Right lobe of liver (tissue), 6 donors: ENCODE measurements around the gene CDKN2A. TPM values are rescaled to one million over a fixed set of nuclear protein-coding genes. Genes with fewer than 3 reads are reported as not detected.
A peak's percentile ranks its signal among the peaks of the same experiment; 100 is the strongest.

ENCODE experiments used
- ATAC-seq, 4 donors: fragments of 200-7000 bp; cut with Tn5 transposase; one replicate each; pipeline ENCODE4 v1.9.1; 2020; ENCODE audit warnings: mild to moderate bottlenecking in 4 of 4, moderate library complexity in 4 of 4
- DNase-seq, 3 donors: peaks; one replicate each; pipeline ENCODE4 v3.0.0-alpha.2; 2020
- H3K27ac ChIP-seq, 3 donors: fragments of 200-600 bp; one replicate each; pipeline ENCODE4 v1.8.0; 2022
- H3K27me3 ChIP-seq, 2 donors: fragments of 200-600 bp; one replicate each; pipeline ENCODE4 v1.8.0; 2022
- H3K36me3 ChIP-seq, 4 donors: fragments of 200-600 bp; sonication (generic) in 1 of 4; one replicate each; pipeline versions ENCODE4 v1.5.1 to v1.8.0; 2017 to 2022; ENCODE audit warnings: control low read depth in 1 of 4
- H3K4me1 ChIP-seq, 4 donors: fragments of 200-600 bp; sonication (generic) in 1 of 4; one replicate each; pipeline versions ENCODE4 v1.5.1 to v1.8.0; 2017 to 2022; ENCODE audit warnings: control low read depth in 1 of 4
- H3K4me3 ChIP-seq, 3 donors: fragments of 200-600 bp; one replicate each; pipeline ENCODE4 v1.8.0; 2022
- H3K9me3 ChIP-seq, 4 donors: fragments of 200-600 bp; sonication (generic) in 1 of 4; one replicate each; pipeline versions ENCODE4 v1.5.1 to v1.8.0; 2017 to 2022; ENCODE audit warnings: control low read depth in 1 of 4
- CTCF ChIP-seq, 4 donors: fragments of 200-600 bp in 3 of 4; fragments of 450-650 bp in 1 of 4; IDR thresholded peaks; one replicate each; pipeline versions ENCODE4 v1.5.1 to v1.8.0; 2016 to 2022; ENCODE audit warnings: antibody characterized with exemption in 4 of 4, mild to moderate bottlenecking in 2 of 4
- POLR2A ChIP-seq: fragments of 450-650 bp; IDR thresholded peaks from one replicate; pipeline ENCODE4 v1.6.1; 2017; ENCODE audit warnings: antibody characterized with exemption, mild to moderate bottlenecking
- WGBS: methylation state at CpG from one replicate; pipeline ENCODE4 v1.1.6; 2018; ENCODE audit warnings: low coverage, low lambda C conversion rate; ENCODE audit not compliant: insufficient coverage; ENCODE audit errors: missing lambda C conversion rate; 5-methylcytosine and 5-hydroxymethylcytosine counted together
- intact Hi-C, 2 donors: fragments of 100-400 bp; cut with DNase I; formaldehyde crosslinking; loops; one replicate each; pipeline versions ENCODE4 v1.11.2 to v1.14.1; 2022
- total RNA-seq, 6 experiments: library from RNA; depleted of rRNA in 2 of 6; stranded (reverse); fragments of >200 nt in 2 of 6; fragmentation: NEBNext Ultra II Directional in 3 of 6; extraction: Animal tissue kit (Norgen Biotek cat#: 25700) in 3 of 6; gene quantifications; one replicate each; pipeline versions ENCODE4 v1.1.0 to v1.2.4, GENCODE V29; 2016 to 2023
- donor health status: DM: no; HTN: yes; CAD: no.
- donor health status: DM: no; HTN: no; CAD: no.
- donor health status: DM: no; HTN: no; CAD: no.
- donor health status: DM: no; HTN: yes; CAD: no.
- donor health status: DM: no; HTN: yes; CAD: no.

The CDKN2A gene
- total RNA-seq, 6 experiments from 2014 or later, result 0.30 to 1.4 (median 1.2) TPM; not detected in 1

DNA sequence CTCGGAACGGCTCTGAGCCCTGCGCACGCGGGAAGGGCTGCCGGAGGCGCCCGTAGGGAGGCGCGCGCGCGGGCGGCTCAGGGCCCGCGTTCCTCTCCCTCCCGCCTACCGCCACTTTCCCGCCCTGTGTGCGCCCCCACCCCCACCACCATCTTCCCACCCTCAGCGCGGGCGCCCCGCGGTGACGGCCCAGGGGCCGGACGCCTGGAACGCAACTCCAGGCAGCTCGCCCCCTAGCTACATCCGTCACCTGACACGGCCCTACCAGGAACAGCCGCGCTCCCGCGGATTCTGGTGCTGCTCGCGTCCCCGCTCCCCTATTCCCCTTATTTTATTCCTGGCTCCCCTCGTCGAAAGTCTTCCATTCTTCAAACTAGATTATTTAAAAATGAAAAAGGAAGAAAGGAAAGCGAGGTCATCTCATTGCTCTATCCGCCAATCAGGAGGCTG is 389 bp upstream of the CDKN2A start, which contains the start of gene CDKN2B-AS1:
TSS of gene CDKN2B-AS1 (plus strand) at position 236 of the 450 bp plus-strand sequence.
- peaks cover 0 to 4% (median 0%) of the 10 kb centered on the region in 4 donors for H3K4me1 ChIP-seq
- H3K4me3 ChIP-seq, result peak within 1 kb of the TSS; percentile 74 to 91 (median 84)
- DNase-seq (peak in 2 of 3 donors; percentile 71 to 74), ATAC-seq (peak; percentile 63 to 72 (median 66))
- TF ChIP-seq POLR2A, result no peak
- peak in 1 of 4 donors; percentile 10 for TF ChIP-seq CTCF (IDR thresholded peaks at IDR 0.05)
- WGBS, result 1% methylated on average over 14 of the region's 43 CpGs
- H3K27me3 ChIP-seq, result peaks cover 0 to 7% of the 10 kb centered on the region in 2 donors
- H3K36me3 ChIP-seq, result no peaks in the 10 kb centered on the region
- intact Hi-C loops, result no loop called here
- H3K9me3 ChIP-seq, result no peaks in the 10 kb centered on the region
- H3K27ac ChIP-seq, result peak within 1 kb of the TSS; percentile 61 to 77 (median 62)

- intact Hi-C loops, result no loop called here
- Histone ChIP-seq H3K9me3 (no peaks in the 10 kb centered on the region), H3K27ac (no peak overlapping the region), H3K36me3 (no peaks in the 10 kb centered on the region), H3K4me1 (peaks cover 0 to 4% (median 0%) of the 10 kb centered on the region in 4 donors), H3K4me3 (no peak overlapping the region), H3K27me3 (peaks cover 0 to 11% of the 10 kb centered on the region in 2 donors)
- DNase-seq, result no peak
- 87% methylated on average over 4 of the region's 4 CpGs for WGBS
- no peak for TF ChIP-seq POLR2A
- no peak for TF ChIP-seq CTCF (IDR thresholded peaks at IDR 0.05)
- no peak for ATAC-seq
These were observed 1.2 kb downstream of the CDKN2A start for GRCh38 chr9:21993007-21993406.

DNA sequence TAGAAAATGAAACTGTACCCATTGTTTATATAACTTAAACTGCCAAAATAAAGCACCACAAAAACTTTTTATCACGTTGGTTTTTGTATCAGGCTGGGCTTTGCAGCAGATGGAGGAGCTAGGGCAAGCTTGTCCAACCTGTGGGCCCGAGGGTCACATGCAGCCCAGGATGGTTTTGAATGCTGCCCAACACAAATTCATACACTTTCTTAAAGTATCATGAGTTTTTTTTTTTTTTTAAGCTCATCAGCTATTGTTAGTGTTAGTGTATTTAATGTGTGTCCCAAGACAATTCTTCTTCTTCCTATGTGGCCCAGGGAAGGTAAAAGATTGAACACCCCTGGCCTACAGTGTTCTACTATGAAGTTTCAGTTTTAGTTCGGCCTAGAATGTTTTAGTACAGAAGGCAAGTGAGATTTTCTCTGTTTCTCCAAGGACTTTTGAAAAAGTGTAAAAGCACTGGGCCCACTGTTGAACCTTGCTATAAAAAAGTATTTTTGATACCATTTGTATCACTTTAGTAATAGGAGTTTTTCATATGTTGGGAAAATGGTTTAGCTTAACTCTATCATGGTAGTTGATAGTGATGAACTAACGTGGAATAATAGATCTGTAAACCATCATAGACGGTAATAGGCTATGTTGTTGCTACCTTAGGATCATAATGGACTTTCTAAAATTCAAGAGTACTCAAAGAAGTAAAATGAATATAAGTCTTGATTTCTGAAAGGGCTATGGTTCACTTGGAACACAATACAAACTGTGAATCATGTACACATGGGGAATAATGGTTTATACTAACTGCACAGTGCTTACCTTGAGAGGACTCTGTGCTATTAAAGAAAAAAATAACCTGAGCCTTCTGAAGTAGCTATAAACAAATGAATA is 2.9 kb downstream of the CDKN2A start:
- Histone ChIP-seq H3K27me3 (peaks cover 0 to 15% of the 10 kb centered on the region in 2 donors), H3K4me1 (peaks cover 0 to 4% (median 0%) of the 10 kb centered on the region in 4 donors), H3K27ac (no peak overlapping the region), H3K36me3 (no peaks in the 10 kb centered on the region), H3K9me3 (no peaks in the 10 kb centered on the region), H3K4me3 (no peak overlapping the region)
- DNase-seq (no peak), ATAC-seq (no peak)
- 85% methylated on average over 5 of the region's 5 CpGs for WGBS
- TF ChIP-seq CTCF (IDR thresholded peaks at IDR 0.05) (no peak), POLR2A (no peak)
- intact Hi-C loops, result no loop called here

DNA sequence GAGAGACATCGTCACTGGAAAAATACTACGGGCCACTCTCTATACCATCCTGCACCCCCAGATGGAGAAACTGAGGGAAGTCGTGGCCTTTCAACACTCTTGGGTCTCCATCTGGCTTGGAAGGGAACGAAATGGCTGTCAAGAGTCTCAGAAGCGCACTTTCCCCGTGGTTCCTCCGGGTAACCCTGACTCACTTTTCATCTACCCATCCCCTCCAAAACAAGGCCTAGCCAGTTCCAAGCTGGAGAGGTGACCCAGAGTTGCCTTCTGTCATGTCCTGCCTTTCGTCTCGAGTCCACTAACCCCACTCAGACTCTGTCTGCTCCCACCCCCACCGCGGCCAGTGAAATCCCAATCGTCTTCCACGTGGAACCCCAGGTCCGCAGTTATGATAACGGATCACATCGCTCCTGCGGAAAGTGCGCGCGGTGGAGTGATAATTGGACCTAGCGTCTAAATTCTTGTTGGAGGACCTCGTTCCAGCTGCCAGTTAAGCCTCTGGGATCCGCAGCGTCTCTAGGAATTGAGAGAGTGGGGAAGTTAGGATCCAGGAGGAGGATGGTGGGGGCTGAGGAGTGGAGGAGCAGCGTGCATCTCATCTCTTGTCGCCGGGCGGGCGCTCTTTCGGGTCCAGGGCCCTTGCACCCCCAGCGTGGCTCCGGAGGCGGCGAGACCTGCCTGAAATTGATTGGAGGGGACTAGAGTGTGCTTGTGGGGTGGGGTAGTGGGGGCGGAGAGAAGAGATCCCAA is 4.6 kb downstream of the CDKN2A start:
- peaks cover 0 to 4% (median 0%) of the 10 kb centered on the region in 4 donors for H3K4me1 ChIP-seq
- H3K27ac ChIP-seq, result no peak overlapping the region
- DNase-seq (peak in 1 of 3 donors; percentile 37), ATAC-seq (no peak)
- TF ChIP-seq POLR2A, result no peak
- no peak for TF ChIP-seq CTCF (IDR thresholded peaks at IDR 0.05)
- H3K9me3 ChIP-seq, result no peaks in the 10 kb centered on the region
- intact Hi-C loops, result no loop called here
- WGBS, result 23% methylated on average over 24 of the region's 35 CpGs
- no peak overlapping the region for H3K4me3 ChIP-seq
- H3K27me3 ChIP-seq, result peaks cover 0 to 15% of the 10 kb centered on the region in 2 donors
- H3K36me3 ChIP-seq, result no peaks in the 10 kb centered on the region
